H1 (cell line): ENCODE results near the gene TNFRSF18. TPM values are rescaled to one million over a fixed set of nuclear protein-coding genes. Genes with fewer than 3 reads are reported as not detected.

Experiments
- CTCF ChIA-PET: fragments of 300-600 bp; sonication (Branson Sonifier 250); formaldehyde crosslinking; loops from one replicate; lab custom pipeline; 2021; ENCODE audit not compliant: partially characterized antibody; lab: Charles Lee
- POLR2A ChIA-PET: fragments of 300-600 bp; sonication (Branson Sonifier 250); formaldehyde crosslinking; loops from one replicate; lab custom pipeline; 2021; ENCODE audit warnings: inconsistent platforms; ENCODE audit not compliant: partially characterized antibody; lab: Charles Lee
- DNase-seq, 2 experiments: peaks; one replicate each; pipeline versions ENCODE4 v3.0.0 to v3.0.0-alpha.2; 2010 to 2022; ENCODE audit warnings: low spot score in 2 of 2, low read depth in 1 of 2, mixed read lengths in 1 of 2
- FAIRE-seq: peaks from 2 replicates; lab custom pipeline; 2011; peaks lifted over from hg19 to GRCh38; lab: Jason Lieb, UNC
- H2AFZ ChIP-seq: 2 replicates; pipeline ENCODE4 v1.8.1; 2012; ENCODE audit warnings: low read length, inconsistent platforms
- H2AK5ac ChIP-seq: 2 replicates; pipeline ENCODE4 v1.6.1; 2013; ENCODE audit warnings: low read depth, low read length
- H2BK120ac ChIP-seq: replicated peaks from 2 replicates; pipeline ENCODE3; 2013; ENCODE audit warnings: low read depth, low read length, inconsistent platforms
- H2BK12ac ChIP-seq: 2 replicates; pipeline ENCODE4 v1.6.1; 2013; ENCODE audit warnings: low read depth, low read length
- H2BK15ac ChIP-seq: 2 replicates; pipeline ENCODE4 v1.6.1; 2013; ENCODE audit warnings: low read length
- H2BK20ac ChIP-seq: 2 replicates; pipeline ENCODE4 v1.6.1; 2013; ENCODE audit warnings: low read length
- H2BK5ac ChIP-seq: 2 replicates; pipeline ENCODE4 v1.6.1; 2013; ENCODE audit warnings: low read depth, low read length
- H3K14ac ChIP-seq: 2 replicates; pipeline ENCODE4 v1.6.1; 2013; ENCODE audit warnings: inconsistent platforms; ENCODE audit not compliant: insufficient read length
- H3K18ac ChIP-seq: 2 replicates; pipeline ENCODE4 v1.6.1; 2013; ENCODE audit warnings: low read length; ENCODE audit errors: extremely low read depth
- H3K23ac ChIP-seq: 2 replicates; pipeline ENCODE4 v1.6.1; 2013; ENCODE audit warnings: inconsistent platforms; ENCODE audit not compliant: insufficient read length
- H3K23me2 ChIP-seq: 2 replicates; pipeline ENCODE4 v1.6.1; 2013; ENCODE audit warnings: low read depth, low read length
- H3K27ac ChIP-seq: 2 replicates; pipeline ENCODE4 v1.6.1; 2011; ENCODE audit warnings: low read depth, low read length, inconsistent platforms
- H3K27me3 ChIP-seq, 4 experiments: replicated peaks in 1 of 4; 1 replicate in 1 of 4; 2 replicates in 3 of 4; pipeline versions ENCODE4 v1.6.1 to v1.8.1; 2011 to 2013; ENCODE audit warnings: low read length in 3 of 4, mild to moderate bottlenecking in 3 of 4, inconsistent platforms in 2 of 4, mixed read lengths in 2 of 4, moderate library complexity in 1 of 4; ENCODE audit not compliant: control insufficient read depth in 3 of 4, insufficient read depth in 3 of 4; ENCODE audit errors: extremely low read depth in 1 of 4
- H3K36me3 ChIP-seq, 4 experiments: 2 replicates each; pipeline versions ENCODE4 v1.6.1 to v1.8.1; 2011 to 2013; ENCODE audit warnings: mild to moderate bottlenecking in 4 of 4, low read length in 3 of 4, moderate library complexity in 2 of 4, control low read depth in 1 of 4, inconsistent platforms in 1 of 4; ENCODE audit not compliant: insufficient read depth in 4 of 4, control insufficient read depth in 2 of 4
- H3K4ac ChIP-seq: replicated peaks from 2 replicates; pipeline ENCODE3; 2013; ENCODE audit warnings: low read length, low read depth, mixed read lengths, inconsistent platforms; ENCODE audit not compliant: insufficient read length
- H3K4me1 ChIP-seq, 4 experiments: replicated peaks in 1 of 4; 1 replicate in 1 of 4; 2 replicates in 3 of 4; pipeline versions ENCODE4 v1.6.1 to v1.8.1; 2011 to 2013; ENCODE audit warnings: low read length in 3 of 4, inconsistent platforms in 2 of 4, mixed read lengths in 1 of 4; ENCODE audit not compliant: insufficient read depth in 4 of 4, control insufficient read depth in 3 of 4
- H3K4me2 ChIP-seq, 2 experiments: 2 replicates each; pipeline versions ENCODE4 v1.6.1 to v1.8.1; 2011 to 2013; ENCODE audit warnings: low read depth in 2 of 2, low read length in 2 of 2, control low read depth in 1 of 2, inconsistent platforms in 1 of 2, mild to moderate bottlenecking in 1 of 2; ENCODE audit not compliant: insufficient read depth in 1 of 2
- H3K4me3 ChIP-seq, 4 experiments: fragments of 200-600, 300-600 bp in 1 of 4; sonication (generic), shearing (Covaris generic), sonication (Bioruptor Twin) in 1 of 4; 2 replicates each; pipeline versions ENCODE4 v1.5.1 to v1.8.1; 2011 to 2016; ENCODE audit warnings: low read length in 4 of 4, low read depth in 3 of 4, control low read depth in 2 of 4, inconsistent platforms in 2 of 4, mild to moderate bottlenecking in 2 of 4, mixed read lengths in 1 of 4, moderate library complexity in 1 of 4; ENCODE audit not compliant: insufficient read depth in 2 of 4; ENCODE audit errors: extremely low read depth in 1 of 4
- H3K56ac ChIP-seq: replicated peaks from 2 replicates; pipeline ENCODE3; 2013; ENCODE audit warnings: low read depth, mild to moderate bottlenecking, mixed read lengths, low read length, inconsistent platforms; ENCODE audit not compliant: insufficient read length
- H3K79me1 ChIP-seq: 2 replicates; pipeline ENCODE4 v1.6.1; 2013; ENCODE audit warnings: low read depth, low read length, control low read depth
- H3K79me2 ChIP-seq, 2 experiments: 2 replicates each; pipeline versions ENCODE4 v1.6.1 to v1.8.1; 2012 to 2013; ENCODE audit warnings: low read length in 2 of 2, mild to moderate bottlenecking in 2 of 2, inconsistent platforms in 1 of 2; ENCODE audit not compliant: insufficient read depth in 2 of 2, control insufficient read depth in 1 of 2
- H3K9ac ChIP-seq, 4 experiments: replicated peaks in 1 of 4; 1 replicate in 1 of 4; 2 replicates in 3 of 4; pipeline versions ENCODE4 v1.6.1 to v1.8.1; 2011 to 2013; ENCODE audit warnings: low read depth in 3 of 4, low read length in 3 of 4, control low read depth in 2 of 4, mild to moderate bottlenecking in 2 of 4, moderate library complexity in 2 of 4, inconsistent platforms in 1 of 4; ENCODE audit errors: extremely low read depth in 1 of 4
- H3K9me3 ChIP-seq, 2 experiments: 2 replicates each; pipeline versions ENCODE4 v1.6.1 to v1.8.1; 2012 to 2013; ENCODE audit warnings: mild to moderate bottlenecking in 2 of 2, moderate library complexity in 2 of 2, control low read depth in 1 of 2, inconsistent platforms in 1 of 2, low read depth in 1 of 2, low read length in 1 of 2, mixed read lengths in 1 of 2; ENCODE audit not compliant: insufficient read depth in 2 of 2
- H4K20me1 ChIP-seq, 2 experiments: replicated peaks in 1 of 2; 2 replicates each; pipeline versions ENCODE3 to v1.8.1; 2011 to 2013; ENCODE audit warnings: inconsistent platforms in 2 of 2, low read length in 2 of 2, mild to moderate bottlenecking in 1 of 2; ENCODE audit not compliant: insufficient read depth in 2 of 2, control insufficient read depth in 1 of 2
- H4K5ac ChIP-seq: 2 replicates; pipeline ENCODE4 v1.6.1; 2013; ENCODE audit warnings: low read length, low read depth, mixed read lengths, inconsistent platforms; ENCODE audit not compliant: insufficient read length
- H4K8ac ChIP-seq: 2 replicates; pipeline ENCODE4 v1.8.0; 2013; ENCODE audit warnings: mild to moderate bottlenecking, moderate library complexity, low read length, inconsistent platforms; ENCODE audit not compliant: insufficient read depth; ENCODE audit errors: extremely low read depth
- H4K91ac ChIP-seq: replicated peaks from 2 replicates; pipeline ENCODE3; 2013; ENCODE audit warnings: low read length, mixed read lengths, inconsistent platforms; ENCODE audit not compliant: insufficient read length
- ATF2 ChIP-seq: IDR thresholded peaks from 2 replicates; pipeline ENCODE4 v1.6.1; 2012; ENCODE audit warnings: low read length, inconsistent platforms
- E2F6 ChIP-seq: IDR thresholded peaks from 2 replicates; pipeline ENCODE4 v1.6.1; 2012; ENCODE audit warnings: inconsistent platforms
- SAP30 ChIP-seq: fragments of 300-600 bp; sonication (generic); IDR thresholded peaks from 2 replicates; pipeline ENCODE4 v1.7.1; 2012; ENCODE audit warnings: low read length, moderate library complexity, mild to moderate bottlenecking, inconsistent platforms; ENCODE audit not compliant: insufficient read depth, insufficient replicate concordance
- SIN3A ChIP-seq, 2 experiments: IDR thresholded peaks in 1 of 2; conservative IDR thresholded peaks in 1 of 2; 2 replicates each; pipeline ENCODE4 v1.6.1; 2011 to 2012; ENCODE audit warnings: low read length in 2 of 2, improper control_type of control experiment in 1 of 2, low read depth in 1 of 2, mild to moderate bottlenecking in 1 of 2
- TAF7 ChIP-seq: optimal IDR thresholded peaks from 2 replicates; pipeline ENCODE3; 2011; ENCODE audit warnings: low read depth, mild to moderate bottlenecking, inconsistent platforms, low read length, moderate library complexity, borderline replicate concordance
- TBP ChIP-seq: IDR thresholded peaks from 2 replicates; pipeline ENCODE4 v1.6.1; 2011; ENCODE audit warnings: low read depth, low read length, improper control_type of control experiment
- YY1 ChIP-seq: IDR thresholded peaks from 2 replicates; pipeline ENCODE4 v1.6.1; 2011; ENCODE audit warnings: low read depth, mild to moderate bottlenecking, low read length
- ZNF274 ChIP-seq: IDR thresholded peaks from 2 replicates; pipeline ENCODE4 v1.7.0; 2012; ENCODE audit warnings: low read length, borderline replicate concordance; ENCODE audit errors: extremely low read depth
- WGBS, 2 experiments: shearing (Covaris generic) in 1 of 2; methylation state at CpG; one replicate each; pipeline versions ENCODE4 v1.1.6 to v1.1.7; 2013 to 2015; ENCODE audit warnings: low lambda C conversion rate in 2 of 2, mixed read lengths in 2 of 2, inconsistent platforms in 1 of 2, low coverage in 1 of 2, missing lambda C conversion rate in 1 of 2; ENCODE audit not compliant: insufficient replicate concordance in 2 of 2, insufficient coverage in 1 of 2, insufficient read length in 1 of 2; ENCODE audit errors: extremely low coverage in 1 of 2, missing lambda C conversion rate in 1 of 2; 5-methylcytosine and 5-hydroxymethylcytosine counted together
- polyA plus RNA-seq, 7 experiments: library from polyadenylated mRNA; depleted of rRNA in 3 of 7; stranded (reverse) in 5 of 7; unstranded in 2 of 7; fragments of >200 nt in 5 of 7; fragments of 200-250 nt in 2 of 7; gene quantifications; 1 replicate in 5 of 7; 2 replicates in 1 of 7; 4 replicates in 1 of 7; pipeline versions ENCODE4 v1.2.1 to v1.2.3, GENCODE V29; 2011 to 2013; ENCODE audit warnings: missing spikeins in 2 of 7, mixed read lengths in 2 of 7
- total RNA-seq: library from RNA; stranded (reverse); fragmentation: NEBNext Ultra II Directional; extraction: Animal tissue kit (Norgen Biotek cat#: 25700); gene quantifications from 2 replicates; pipeline ENCODE4 v1.2.1, GENCODE V29; 2021

Gene TNFRSF18
- total and polyA plus RNA-seq, 2 of the 8 experiments (the other 6 are each of a cell fraction or from before 2014, with no cell fraction given), result 1.5 to 2.5 TPM

- Histone ChIP-seq H4K5ac (no peak overlapping the region), H3K4ac (no peak overlapping the region), H3K27me3 (peaks cover 2 to 19% (median 11%) of the 10 kb centered on the region in 4 experiments; a peak in 6 of 7 replicates), H2AFZ (no peak overlapping the region), H4K8ac (no peak overlapping the region; the same call in 1 of the 2 replicates), H3K79me1 (no peaks in the 10 kb centered on the region), H3K9ac (no peak overlapping the region; a peak in 1 of 7 replicates), H3K14ac (no peak overlapping the region), H3K23me2 (no peaks in the 10 kb centered on the region; the same call in 1 of the 2 replicates), H3K23ac (no peak overlapping the region), H2AK5ac (no peak overlapping the region), H2BK120ac (no peak overlapping the region), H3K4me2 (no peak overlapping the region), H3K4me3 (no peak overlapping the region), H3K4me1 (peaks cover 0 to 10% (median 1%) of the 10 kb centered on the region in 4 experiments; a peak in 5 of 7 replicates), H3K36me3 (no peaks in the 10 kb centered on the region), H3K9me3 (no peaks in the 10 kb centered on the region), H3K79me2 (no peaks in the 10 kb centered on the region; a peak in 1 of 4 replicates), H3K56ac (no peak overlapping the region), H3K27ac (no peak overlapping the region), H2BK12ac (no peak overlapping the region), H2BK20ac (no peak overlapping the region), H3K18ac (no peak overlapping the region), H4K20me1 (peaks cover 4 to 6% of the 10 kb centered on the region in 2 experiments), H2BK15ac (no peak overlapping the region), H2BK5ac (no peak overlapping the region), H4K91ac (no peak overlapping the region)
- DNase-seq (no peak), FAIRE-seq (no peak)
- ChIA-PET CTCF (interaction anchor here (0.6 to 1.3 kb wide), 2 partner anchors 16 to 35 kb away, joined by 3 read pairs; no protein-coding TSS in a partner anchor), POLR2A (interaction anchor here (0.7 to 2.4 kb wide), 5 partner anchors 9 to 74 kb away, joined by 3 to 12 read pairs (median 3); partner anchors contain the start of genes B3GALT6 and SDF4)
- 90% methylated on average over 27 of the region's 41 CpGs; no CpG with 5 or more reads in 1 of the 2 experiments for WGBS, 2 experiments
- TF ChIP-seq SIN3A (conservative IDR thresholded peaks at IDR 0.05 in 1 of 2, IDR thresholded peaks at IDR 0.05 in 1 of 2; ENCODE audit: low read depth in 1 of 2, low read length in 2 of 2) (no peak), ATF2 (no peak), TAF7 (no peak), YY1 (no peak), TBP (no peak), SAP30 (no peak), E2F6 (no peak), ZNF274 (no peak)
These were observed 36.3 kb upstream of the TNFRSF18 start for GRCh38 chr1:1242461-1243265.
